Stimulated activated naive CD8-positive, alpha-beta T cell treated with anti-CD3 and anti-CD28 coated beads, Interleukin-15, Interleukin-2, amounts not matched to agents 100 U/mL and 50 U/mL, for 24 hours (primary cell): ENCODE measurements around the gene NRL.

ENCODE experiments used
- ATAC-seq: fragments of 150-1000 bp; cut with Tn5 transposase; one replicate; pipeline ENCODE4 v1.10.0; 2021
- DNase-seq: peaks from one replicate; pipeline ENCODE4 v3.0.0; 2021

The NRL gene

GRCh38 chr14:24080888-24081738 lies 33.6 kb downstream of the NRL start:
- ATAC-seq (peak; percentile 92), DNase-seq (peak; percentile 73)

GRCh38 chr14:24080142-24080530 lies 34.6 kb downstream of the NRL start:
- ATAC-seq: no peak
- DNase-seq: no peak

GRCh38 chr14:24079491-24080141 lies 35.1 kb downstream of the NRL start:
- DNase-seq (no peak), ATAC-seq (no peak)

GRCh38 chr14:24078146-24078545 lies 36.6 kb downstream of the NRL start:
- no peak for DNase-seq
- no peak for ATAC-seq

- no peak for ATAC-seq
- DNase-seq: no peak
Measured at GRCh38 chr14:24077086-24077485, 37.7 kb downstream of the NRL start.

- DNase-seq: no peak
- ATAC-seq: no peak
Measured at GRCh38 chr14:24076302-24076601, 38.5 kb downstream of the NRL start.

- no peak for ATAC-seq
Measured at GRCh38 chr14:24075485-24076301, 39.1 kb downstream of the NRL start.

GRCh38 chr14:24074625-24075484 lies 39.9 kb downstream of the NRL start:
- DNase-seq (no peak), ATAC-seq (no peak)

More at GRCh38 chr14:24075485-24076301, 39.1 kb downstream of the NRL start:
- DNase-seq: no peak

- DNase-seq (no peak), ATAC-seq (no peak)
Measured at GRCh38 chr14:24072881-24073877, 41.6 kb downstream of the NRL start.

- DNase-seq (no peak), ATAC-seq (no peak)
Measured at GRCh38 chr14:24072436-24072835, 42.3 kb downstream of the NRL start.

GRCh38 chr14:24071836-24072430 lies 42.8 kb downstream of the NRL start:
- no peak for ATAC-seq

GRCh38 chr14:24071144-24071697 lies 43.5 kb downstream of the NRL start, which contains the start of gene CPNE6:
Gene CPNE6, plus strand, starts transcription at chr14:24071562. Its CDS starts 1,375 bp downstream, at chr14:24072937.
- peak; percentile 91 for ATAC-seq
- peak; percentile 51 for DNase-seq

More at GRCh38 chr14:24071836-24072430, 42.8 kb downstream of the NRL start:
- DNase-seq: no peak

GRCh38 chr14:24070285-24071143 lies 44.2 kb downstream of the NRL start:
- DNase-seq: no peak
- ATAC-seq: no peak

- DNase-seq (no peak), ATAC-seq (no peak)
Measured at GRCh38 chr14:24069411-24069735, 45.4 kb downstream of the NRL start.

GRCh38 chr14:24068711-24069410 lies 45.9 kb downstream of the NRL start:
- ATAC-seq (no peak), DNase-seq (no peak)

GRCh38 chr14:24067133-24068082 lies 47.3 kb downstream of the NRL start:
- DNase-seq (no peak), ATAC-seq (no peak)

GRCh38 chr14:24066496-24067132 lies 48.1 kb downstream of the NRL start:
- DNase-seq (no peak), ATAC-seq (no peak)
